Liver (tissue), 9 donors: ENCODE results near the gene DIDO1. TPM values are rescaled to one million over a fixed set of nuclear protein-coding genes. Genes with fewer than 3 reads are reported as not detected.
A peak's percentile ranks its signal among the peaks of the same experiment; 100 is the strongest.

Experiments
- DNase-seq: peaks from one replicate; pipeline ENCODE4 v3.0.0-alpha.2; 2017; ENCODE audit warnings: low spot score
- H3K27ac ChIP-seq, 2 donors: one replicate each; pipeline ENCODE4 v1.7.0; 2013; ENCODE audit warnings: inconsistent platforms in 2 of 2, low read length in 2 of 2, control low read depth in 1 of 2, low read depth in 1 of 2, mild to moderate bottlenecking in 1 of 2
- H3K27me3 ChIP-seq, 4 donors: one replicate each; pipeline versions ENCODE4 v1.6.1 to v1.7.0; 2013; ENCODE audit warnings: low read length in 3 of 4, inconsistent platforms in 1 of 4, mild to moderate bottlenecking in 1 of 4, moderate library complexity in 1 of 4; ENCODE audit not compliant: control insufficient read depth in 4 of 4, insufficient read depth in 4 of 4
- H3K36me3 ChIP-seq, 4 donors: one replicate each; pipeline versions ENCODE4 v1.6.1 to v1.7.0; 2013; ENCODE audit warnings: low read length in 3 of 4, mild to moderate bottlenecking in 3 of 4, low read depth in 1 of 4, moderate library complexity in 1 of 4; ENCODE audit not compliant: control insufficient read depth in 4 of 4, insufficient read depth in 3 of 4
- H3K4me1 ChIP-seq, 4 donors: one replicate each; pipeline versions ENCODE4 v1.6.1 to v1.7.0; 2013; ENCODE audit warnings: low read length in 3 of 4, mild to moderate bottlenecking in 3 of 4, moderate library complexity in 1 of 4; ENCODE audit not compliant: control insufficient read depth in 4 of 4, insufficient read depth in 4 of 4
- H3K4me3 ChIP-seq, 3 donors: one replicate each; pipeline versions ENCODE4 v1.6.1 to v1.7.0; 2013; ENCODE audit warnings: low read length in 3 of 3, control low read depth in 1 of 3, low read depth in 1 of 3, mild to moderate bottlenecking in 1 of 3
- H3K9ac ChIP-seq, 2 donors: one replicate each; pipeline ENCODE4 v1.7.0; 2013; ENCODE audit warnings: low read length in 2 of 2, mild to moderate bottlenecking in 2 of 2, moderate library complexity in 2 of 2, control low read depth in 1 of 2, low read depth in 1 of 2
- H3K9me3 ChIP-seq, 4 donors: one replicate each; pipeline versions ENCODE4 v1.6.1 to v1.7.0; 2013; ENCODE audit warnings: low read length in 3 of 4; ENCODE audit not compliant: control insufficient read depth in 4 of 4
- EGR1 ChIP-seq, 2 donors: IDR thresholded peaks; 2 replicates each; pipeline ENCODE4 v1.6.1; 2016 to 2018; ENCODE audit warnings: antibody characterized with exemption in 2 of 2, low read depth in 2 of 2
- FOXA2 ChIP-seq: IDR thresholded peaks from 2 replicates; pipeline ENCODE4 v1.6.1; 2016; ENCODE audit warnings: antibody characterized with exemption
- GABPA ChIP-seq, 2 donors: IDR thresholded peaks in 1 of 2; conservative IDR thresholded peaks in 1 of 2; 2 replicates each; pipeline ENCODE4 v1.6.1; 2016; ENCODE audit warnings: antibody characterized with exemption in 2 of 2, mild to moderate bottlenecking in 1 of 2, moderate library complexity in 1 of 2
- HNF4A ChIP-seq, 2 donors: conservative IDR thresholded peaks; 2 replicates each; pipeline ENCODE4 v1.6.1; 2016; ENCODE audit warnings: antibody characterized with exemption in 2 of 2, mild to moderate bottlenecking in 2 of 2
- HNF4G ChIP-seq: IDR thresholded peaks from 2 replicates; pipeline ENCODE4 v1.6.1; 2016; ENCODE audit warnings: antibody characterized with exemption
- JUND ChIP-seq, 2 donors: IDR thresholded peaks; 2 replicates each; pipeline ENCODE4 v1.6.1; 2016; ENCODE audit warnings: antibody characterized with exemption in 2 of 2
- NR2F2 ChIP-seq: IDR thresholded peaks from 2 replicates; pipeline ENCODE4 v1.6.1; 2016; ENCODE audit warnings: antibody characterized with exemption
- RAD21 ChIP-seq, 2 donors: IDR thresholded peaks; 2 replicates each; pipeline ENCODE4 v1.6.1; 2016; ENCODE audit warnings: antibody characterized with exemption in 2 of 2, mild to moderate bottlenecking in 2 of 2
- RXRA ChIP-seq, 2 donors: IDR thresholded peaks; 2 replicates each; pipeline ENCODE4 v1.6.1; 2017 to 2018; ENCODE audit warnings: antibody characterized with exemption in 2 of 2, mild to moderate bottlenecking in 1 of 2
- SP1 ChIP-seq: IDR thresholded peaks from 2 replicates; pipeline ENCODE4 v1.6.1; 2018; ENCODE audit warnings: antibody characterized with exemption, mild to moderate bottlenecking
- TAF1 ChIP-seq: conservative IDR thresholded peaks from 2 replicates; pipeline ENCODE4 v1.6.1; 2016; ENCODE audit warnings: antibody characterized with exemption, mild to moderate bottlenecking
- YY1 ChIP-seq: IDR thresholded peaks from 2 replicates; pipeline ENCODE4 v1.6.1; 2016; ENCODE audit warnings: antibody characterized with exemption, mild to moderate bottlenecking
- WGBS: extraction: QIAGEN DNeasy Blood & Tissue Kit; methylation state at CpG from one replicate; pipeline ENCODE4 v1.1.7; 2013; 5-methylcytosine and 5-hydroxymethylcytosine counted together
- polyA plus RNA-seq, 2 donors: library from polyadenylated mRNA; stranded (reverse) in 1 of 2; unstranded in 1 of 2; fragments of 200-250 nt in 1 of 2; fragments of >200 nt in 1 of 2; fragmentation: Nextera tagmentation in 1 of 2; extraction: Ambion mirVana in 1 of 2; gene quantifications; one replicate each; pipeline versions ENCODE4 v1.2.1 to v1.2.3, GENCODE V29; 2013 to 2015
- total RNA-seq, 2 donors: library from RNA; depleted of rRNA; stranded (reverse); fragments of >200 nt; gene quantifications; one replicate each; pipeline ENCODE4 v1.2.3, GENCODE V29; 2014
- TF ChIP-seq, protein P1 (sequence below): IDR thresholded peaks from 2 replicates; pipeline ENCODE4 v1.6.1; 2016; ENCODE audit warnings: antibody characterized with exemption, mild to moderate bottlenecking
- TF ChIP-seq, protein P2 (sequence below): fragments of 150-350 bp; IDR thresholded peaks from 2 replicates; pipeline ENCODE4 v1.5.1; 2017; ENCODE audit warnings: improper control_type of control experiment, low read depth, low read length; ENCODE audit not compliant: missing input control
- TF ChIP-seq, protein P3 (sequence below): IDR thresholded peaks from 2 replicates; pipeline ENCODE4 v1.6.1; 2016; ENCODE audit warnings: antibody characterized with exemption
- donor health status: healthy.
- donor health status: healthy.
- donor health status: healthy.
- donor health status: healthy.
- donor health status: healthy.

DIDO1 gene
- total and polyA plus RNA-seq, 4 donors: 10.1 to 43.1 (median 17.4) TPM

DNA sequence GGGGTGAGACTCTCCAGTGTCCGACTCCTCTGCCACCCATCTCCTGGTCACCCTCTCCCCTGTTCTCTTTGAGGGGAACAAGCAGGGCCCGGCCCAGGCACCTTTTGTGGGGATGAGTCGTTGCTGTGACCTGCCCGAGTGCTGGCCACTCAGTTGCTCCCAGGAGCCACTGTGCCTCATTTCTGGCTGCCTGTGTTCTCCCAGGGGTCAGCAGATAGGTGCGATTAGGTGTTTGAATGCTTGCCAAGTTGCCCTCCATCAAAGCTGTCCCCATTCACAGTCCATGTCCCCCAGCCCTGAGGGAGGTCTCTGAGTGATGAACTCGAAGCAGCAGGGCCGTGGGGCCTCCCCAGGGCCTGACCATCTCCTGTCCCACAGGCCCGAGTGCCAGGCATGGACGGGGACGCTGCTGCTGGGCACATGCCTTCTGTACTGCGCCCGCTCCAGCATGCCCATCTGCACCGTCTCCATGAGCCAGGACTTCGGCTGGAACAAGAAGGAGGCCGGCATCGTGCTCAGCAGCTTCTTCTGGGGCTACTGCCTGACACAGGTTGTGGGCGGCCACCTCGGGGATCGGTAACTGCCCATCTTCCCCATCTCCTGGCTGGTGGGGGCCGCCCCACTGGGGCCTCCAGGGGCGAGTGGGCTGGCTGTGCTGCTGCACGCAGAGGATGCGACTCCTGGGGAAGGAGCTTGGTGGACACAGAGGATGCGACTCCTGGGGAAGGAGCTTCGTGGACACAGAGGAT lies 30.3 kb upstream of the DIDO1 start:
- 79% methylated on average over 25 of the region's 25 CpGs for WGBS

DNA sequence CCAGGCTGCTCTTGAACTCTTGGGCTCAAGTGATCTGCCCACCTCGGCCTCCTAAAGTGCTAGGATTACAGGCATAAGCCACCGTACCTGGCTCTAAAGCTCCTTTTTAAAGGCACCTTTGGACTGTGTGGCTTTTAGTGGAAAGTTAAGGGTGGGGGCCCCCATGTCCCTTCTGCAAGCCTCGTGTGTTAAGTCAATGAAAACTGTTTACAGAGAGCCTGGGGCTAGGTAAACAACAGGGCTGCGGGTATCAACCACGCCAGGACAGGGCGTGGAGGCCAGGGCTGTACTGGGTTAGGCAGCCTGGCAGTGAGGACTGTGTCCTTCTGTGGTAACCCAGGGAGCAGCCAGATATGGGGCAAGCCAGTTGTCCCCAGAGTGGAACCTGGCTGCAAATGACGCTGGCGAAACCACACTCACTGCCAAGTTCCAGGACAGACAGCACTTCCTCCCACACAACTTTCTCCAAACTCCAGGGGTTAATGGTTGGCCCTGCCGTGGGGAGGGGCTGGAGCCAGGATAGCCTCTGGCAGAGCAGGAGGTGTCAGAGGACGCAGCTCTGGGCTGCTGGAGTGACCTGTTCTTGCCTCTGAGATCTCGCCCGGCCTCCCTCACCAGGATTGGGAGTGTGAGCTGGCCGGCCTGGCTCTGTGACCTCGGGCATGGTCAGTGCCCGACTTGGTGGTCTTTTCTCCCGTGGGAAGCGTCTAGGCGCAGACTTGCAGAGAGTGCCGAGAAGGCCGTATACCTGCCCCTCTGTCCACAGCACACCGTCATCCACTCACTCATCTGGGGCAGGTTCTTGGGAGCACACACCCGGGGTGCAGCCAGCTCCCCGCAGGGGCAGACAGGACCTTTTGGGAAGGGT lies 29.4 kb upstream of the DIDO1 start:
- H3K27me3 ChIP-seq: no peaks in the 10 kb centered on the region
- peaks cover 3 to 41% (median 31%) of the 10 kb centered on the region in 4 donors for H3K4me1 ChIP-seq
- H3K9ac ChIP-seq: peak overlapping the region; percentile 18 to 77
- peaks cover 8 to 37% (median 15%) of the 10 kb centered on the region in 4 donors for H3K36me3 ChIP-seq
- peak overlapping the region; percentile 26 to 47 (median 41) for H3K4me3 ChIP-seq
- peak; percentile 64 for DNase-seq
- 35% methylated on average over 23 of the region's 23 CpGs for WGBS
- no peaks in the 10 kb centered on the region for H3K9me3 ChIP-seq
- H3K27ac ChIP-seq: peak overlapping the region; percentile 91 to 93
- TF ChIP-seq HNF4A (conservative IDR thresholded peaks at IDR 0.05): peak; percentile 93 to 95
- peak; percentile 100 for TF ChIP-seq FOXA2
- TF ChIP-seq YY1: peak; percentile 94
- TF ChIP-seq, protein P1, sequence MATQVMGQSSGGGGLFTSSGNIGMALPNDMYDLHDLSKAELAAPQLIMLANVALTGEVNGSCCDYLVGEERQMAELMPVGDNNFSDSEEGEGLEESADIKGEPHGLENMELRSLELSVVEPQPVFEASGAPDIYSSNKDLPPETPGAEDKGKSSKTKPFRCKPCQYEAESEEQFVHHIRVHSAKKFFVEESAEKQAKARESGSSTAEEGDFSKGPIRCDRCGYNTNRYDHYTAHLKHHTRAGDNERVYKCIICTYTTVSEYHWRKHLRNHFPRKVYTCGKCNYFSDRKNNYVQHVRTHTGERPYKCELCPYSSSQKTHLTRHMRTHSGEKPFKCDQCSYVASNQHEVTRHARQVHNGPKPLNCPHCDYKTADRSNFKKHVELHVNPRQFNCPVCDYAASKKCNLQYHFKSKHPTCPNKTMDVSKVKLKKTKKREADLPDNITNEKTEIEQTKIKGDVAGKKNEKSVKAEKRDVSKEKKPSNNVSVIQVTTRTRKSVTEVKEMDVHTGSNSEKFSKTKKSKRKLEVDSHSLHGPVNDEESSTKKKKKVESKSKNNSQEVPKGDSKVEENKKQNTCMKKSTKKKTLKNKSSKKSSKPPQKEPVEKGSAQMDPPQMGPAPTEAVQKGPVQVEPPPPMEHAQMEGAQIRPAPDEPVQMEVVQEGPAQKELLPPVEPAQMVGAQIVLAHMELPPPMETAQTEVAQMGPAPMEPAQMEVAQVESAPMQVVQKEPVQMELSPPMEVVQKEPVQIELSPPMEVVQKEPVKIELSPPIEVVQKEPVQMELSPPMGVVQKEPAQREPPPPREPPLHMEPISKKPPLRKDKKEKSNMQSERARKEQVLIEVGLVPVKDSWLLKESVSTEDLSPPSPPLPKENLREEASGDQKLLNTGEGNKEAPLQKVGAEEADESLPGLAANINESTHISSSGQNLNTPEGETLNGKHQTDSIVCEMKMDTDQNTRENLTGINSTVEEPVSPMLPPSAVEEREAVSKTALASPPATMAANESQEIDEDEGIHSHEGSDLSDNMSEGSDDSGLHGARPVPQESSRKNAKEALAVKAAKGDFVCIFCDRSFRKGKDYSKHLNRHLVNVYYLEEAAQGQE: peak; percentile 92
- TF ChIP-seq GABPA (IDR thresholded peaks at IDR 0.05 in 1 of 2, conservative IDR thresholded peaks at IDR 0.05 in 1 of 2): peak in 1 of 2 donors; percentile 78
- TF ChIP-seq, protein P2, sequence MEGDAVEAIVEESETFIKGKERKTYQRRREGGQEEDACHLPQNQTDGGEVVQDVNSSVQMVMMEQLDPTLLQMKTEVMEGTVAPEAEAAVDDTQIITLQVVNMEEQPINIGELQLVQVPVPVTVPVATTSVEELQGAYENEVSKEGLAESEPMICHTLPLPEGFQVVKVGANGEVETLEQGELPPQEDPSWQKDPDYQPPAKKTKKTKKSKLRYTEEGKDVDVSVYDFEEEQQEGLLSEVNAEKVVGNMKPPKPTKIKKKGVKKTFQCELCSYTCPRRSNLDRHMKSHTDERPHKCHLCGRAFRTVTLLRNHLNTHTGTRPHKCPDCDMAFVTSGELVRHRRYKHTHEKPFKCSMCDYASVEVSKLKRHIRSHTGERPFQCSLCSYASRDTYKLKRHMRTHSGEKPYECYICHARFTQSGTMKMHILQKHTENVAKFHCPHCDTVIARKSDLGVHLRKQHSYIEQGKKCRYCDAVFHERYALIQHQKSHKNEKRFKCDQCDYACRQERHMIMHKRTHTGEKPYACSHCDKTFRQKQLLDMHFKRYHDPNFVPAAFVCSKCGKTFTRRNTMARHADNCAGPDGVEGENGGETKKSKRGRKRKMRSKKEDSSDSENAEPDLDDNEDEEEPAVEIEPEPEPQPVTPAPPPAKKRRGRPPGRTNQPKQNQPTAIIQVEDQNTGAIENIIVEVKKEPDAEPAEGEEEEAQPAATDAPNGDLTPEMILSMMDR: no peak
- peak; percentile 84 for TF ChIP-seq HNF4G
- no peak for TF ChIP-seq TAF1
- peak; percentile 56 to 86 for TF ChIP-seq JUND (IDR thresholded peaks at IDR 0.05)
- TF ChIP-seq SP1: peak; percentile 99
- peak in 1 of 2 donors; percentile 70 for TF ChIP-seq RAD21 (IDR thresholded peaks at IDR 0.05)
- peak; percentile 92 to 98 for TF ChIP-seq RXRA (IDR thresholded peaks at IDR 0.05)

More for the DNA sequence above, 30.3 kb upstream of the DIDO1 start:
- H3K9ac ChIP-seq: peak overlapping the region; percentile 18 to 77
- H3K4me3 ChIP-seq: peak overlapping the region in 2 of 3 donors; percentile 41 to 47
- DNase-seq: no peak
- H3K36me3 ChIP-seq: peaks cover 8 to 39% (median 15%) of the 10 kb centered on the region in 4 donors
- no peak for TF ChIP-seq TAF1
- TF ChIP-seq, protein P3, sequence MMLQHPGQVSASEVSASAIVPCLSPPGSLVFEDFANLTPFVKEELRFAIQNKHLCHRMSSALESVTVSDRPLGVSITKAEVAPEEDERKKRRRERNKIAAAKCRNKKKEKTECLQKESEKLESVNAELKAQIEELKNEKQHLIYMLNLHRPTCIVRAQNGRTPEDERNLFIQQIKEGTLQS: no peak
- TF ChIP-seq, protein P1: no peak
- TF ChIP-seq SP1: no peak
- no peak for TF ChIP-seq RXRA (IDR thresholded peaks at IDR 0.05)
- no peak for TF ChIP-seq GABPA (IDR thresholded peaks at IDR 0.05 in 1 of 2, conservative IDR thresholded peaks at IDR 0.05 in 1 of 2)
- no peak for TF ChIP-seq EGR1 (IDR thresholded peaks at IDR 0.05; ENCODE audit: low read depth in 2 of 2)
- TF ChIP-seq JUND (IDR thresholded peaks at IDR 0.05): no peak
- TF ChIP-seq RAD21 (IDR thresholded peaks at IDR 0.05): no peak
- no peak for TF ChIP-seq FOXA2
- TF ChIP-seq NR2F2: no peak
- H3K27me3 ChIP-seq: no peaks in the 10 kb centered on the region
- H3K27ac ChIP-seq: peak overlapping the region; percentile 91 to 93
- H3K9me3 ChIP-seq: no peaks in the 10 kb centered on the region
- H3K4me1 ChIP-seq: peaks cover 2 to 41% (median 31%) of the 10 kb centered on the region in 4 donors
